ENCODE results near the gene ACAP2.
"Not testable (repeated sequence)": the region's sequence is repeated elsewhere in the genome, so short reads cannot be mapped to it uniquely, and the experiment has no call there.

ACAP2 gene

GRCh38 chr3:195385526-195385925, 57.3 kb downstream of the ACAP2 start:
- no peak for TF ChIP-seq CTCF (IDR thresholded peaks at IDR 0.05; ENCODE audit: insufficient read depth, missing control alignments)
- DNase-seq (ENCODE audit: insufficient read length, low spot score) = no peak
- no peak for FAIRE-seq

GRCh38 chr3:195384952-195385351, 57.9 kb downstream of the ACAP2 start:
- DNase-seq (ENCODE audit: insufficient read length, low spot score) = no peak
- TF ChIP-seq CTCF (IDR thresholded peaks at IDR 0.05; ENCODE audit: insufficient read depth, missing control alignments) = no peak
- no peak for FAIRE-seq

GRCh38 chr3:195372220-195372619, 70.6 kb downstream of the ACAP2 start:
- FAIRE-seq = no peak
- DNase-seq (ENCODE audit: insufficient read length, low spot score) = no peak
- TF ChIP-seq CTCF (IDR thresholded peaks at IDR 0.05; ENCODE audit: insufficient read depth, missing control alignments) = no peak

- DNase-seq (ENCODE audit: insufficient read length, low spot score) (no peak), FAIRE-seq (no peak)
- no peak for TF ChIP-seq CTCF (IDR thresholded peaks at IDR 0.05; ENCODE audit: insufficient read depth, missing control alignments)
These were observed 76.5 kb downstream of the ACAP2 start for GRCh38 chr3:195366200-195366925.

- DNase-seq (ENCODE audit: insufficient read length, low spot score) (no peak), FAIRE-seq (no peak)
- no peak for TF ChIP-seq CTCF (IDR thresholded peaks at IDR 0.05; ENCODE audit: insufficient read depth, missing control alignments)
These were observed 77.4 kb downstream of the ACAP2 start for GRCh38 chr3:195365371-195365770.

- not testable (repeated sequence) for FAIRE-seq; DNase-seq (ENCODE audit: insufficient read length, low spot score)
These were observed 85.0 kb downstream of the ACAP2 start for GRCh38 chr3:195357797-195358196.

- TF ChIP-seq CTCF (IDR thresholded peaks at IDR 0.05; ENCODE audit: insufficient read depth, missing control alignments) = no peak
- DNase-seq (ENCODE audit: insufficient read length, low spot score) = no peak
- FAIRE-seq = no peak
These were observed 86.4 kb downstream of the ACAP2 start for GRCh38 chr3:195356151-195357086.

GRCh38 chr3:195354009-195354408, 88.8 kb downstream of the ACAP2 start:
- FAIRE-seq; DNase-seq (ENCODE audit: insufficient read length, low spot score): not testable (repeated sequence)

Measured in D721Med (cell line).